Iris pigment epithelial cell (primary cell): ENCODE data around the gene CAMK1D.
"Not testable (repeated sequence)": the region's sequence is repeated elsewhere in the genome, so short reads cannot be mapped to it uniquely, and the experiment has no call there.

Source experiments
- DNase-seq: peaks from one replicate; pipeline ENCODE4 v3.0.0-alpha.2; 2011; ENCODE audit warnings: low read depth

The CAMK1D gene

DNA sequence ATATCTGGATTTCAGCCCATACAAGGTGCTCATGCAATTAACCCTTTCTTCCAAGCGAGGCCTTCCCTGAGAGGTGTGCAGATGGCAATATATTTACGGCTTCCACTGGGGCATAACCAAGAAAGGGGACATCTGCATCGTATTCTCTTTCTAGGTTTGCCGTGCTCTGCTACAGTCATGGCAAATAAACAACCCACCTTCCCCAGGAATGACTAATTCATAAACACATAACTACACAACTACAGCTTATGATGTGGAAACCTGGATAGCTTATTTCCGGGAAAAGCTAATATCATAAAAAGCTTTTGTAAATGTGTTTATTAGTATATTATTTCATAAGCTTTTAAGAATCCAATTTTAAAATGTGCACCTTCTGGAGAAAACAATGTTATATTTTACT is 120.0 kb downstream of the CAMK1D start:
- no peak for DNase-seq

- DNase-seq: no peak
These were observed 121.4 kb downstream of the CAMK1D start for GRCh38 chr10:12470719-12471118.

- no peak for DNase-seq
These were observed 121.8 kb downstream of the CAMK1D start for GRCh38 chr10:12471135-12471534.

- DNase-seq: no peak
These were observed 124.1 kb downstream of the CAMK1D start for GRCh38 chr10:12473491-12473890.

GRCh38 chr10:12474727-12475412 is 125.5 kb downstream of the CAMK1D start:
- DNase-seq: no peak

- no peak for DNase-seq
These were observed 127.3 kb downstream of the CAMK1D start for GRCh38 chr10:12476656-12477055.

- no peak for DNase-seq
These were observed 130.1 kb downstream of the CAMK1D start for GRCh38 chr10:12479437-12479844.

DNA sequence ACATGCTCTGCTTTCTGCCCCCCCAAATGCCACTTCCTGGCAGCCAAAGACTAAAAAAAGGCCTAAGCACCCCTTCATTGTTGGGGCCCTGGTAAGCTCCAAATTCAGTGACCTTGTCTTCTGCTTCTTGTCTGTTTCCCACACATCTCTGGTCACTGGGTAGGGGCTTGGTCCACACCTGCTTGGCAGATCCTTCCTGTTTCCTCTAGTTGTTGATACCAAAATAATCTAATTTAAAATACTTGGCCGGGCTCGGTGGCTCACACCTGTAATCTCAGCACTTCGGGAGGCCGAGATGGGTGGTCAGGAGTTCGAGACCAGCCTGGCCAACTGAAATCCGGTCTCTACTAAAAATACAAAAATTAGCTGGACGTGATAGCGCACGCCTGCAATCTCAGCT is 130.6 kb downstream of the CAMK1D start:
- DNase-seq: no peak

GRCh38 chr10:12480440-12480839 is 131.1 kb downstream of the CAMK1D start:
- no peak for DNase-seq

DNA sequence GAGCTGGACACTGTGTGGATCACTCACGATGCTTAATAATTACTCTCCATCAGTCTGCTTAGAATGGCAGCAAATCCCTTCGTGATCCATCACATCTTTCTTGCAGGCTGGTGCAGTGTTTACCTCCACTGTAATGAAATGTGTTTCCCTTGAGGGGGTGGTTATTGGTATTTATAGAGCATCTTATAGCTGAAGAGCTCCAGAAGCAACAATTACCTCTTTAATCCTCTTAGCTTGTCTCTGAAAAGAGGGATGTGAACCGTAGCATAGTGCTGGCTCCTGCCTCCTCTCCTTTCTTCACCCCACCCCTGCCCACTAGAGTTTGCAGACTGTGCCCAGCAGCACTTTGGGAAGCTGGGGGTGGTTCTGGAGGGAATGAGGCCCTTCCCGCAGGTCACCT is 132.6 kb downstream of the CAMK1D start:
- no peak for DNase-seq

DNA sequence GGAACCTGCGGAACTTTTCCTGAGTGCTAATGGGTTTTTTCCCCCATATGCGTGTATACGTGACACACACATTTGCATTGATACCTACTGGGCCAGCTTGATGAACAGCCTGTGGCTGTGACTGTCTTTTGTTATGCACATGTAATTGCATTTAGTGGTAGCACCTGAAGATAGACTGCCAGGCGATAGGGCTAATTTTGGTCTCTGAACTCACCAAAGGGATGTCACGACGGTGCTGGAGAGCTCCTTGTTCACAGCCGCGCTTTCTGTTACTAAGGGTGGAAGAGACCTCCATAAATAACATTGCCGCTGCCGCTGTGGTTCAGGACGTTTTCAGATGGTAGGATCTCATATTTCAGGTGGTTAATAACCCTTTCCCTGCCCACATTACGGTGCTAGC is 133.2 kb downstream of the CAMK1D start:
- DNase-seq: no peak

DNA sequence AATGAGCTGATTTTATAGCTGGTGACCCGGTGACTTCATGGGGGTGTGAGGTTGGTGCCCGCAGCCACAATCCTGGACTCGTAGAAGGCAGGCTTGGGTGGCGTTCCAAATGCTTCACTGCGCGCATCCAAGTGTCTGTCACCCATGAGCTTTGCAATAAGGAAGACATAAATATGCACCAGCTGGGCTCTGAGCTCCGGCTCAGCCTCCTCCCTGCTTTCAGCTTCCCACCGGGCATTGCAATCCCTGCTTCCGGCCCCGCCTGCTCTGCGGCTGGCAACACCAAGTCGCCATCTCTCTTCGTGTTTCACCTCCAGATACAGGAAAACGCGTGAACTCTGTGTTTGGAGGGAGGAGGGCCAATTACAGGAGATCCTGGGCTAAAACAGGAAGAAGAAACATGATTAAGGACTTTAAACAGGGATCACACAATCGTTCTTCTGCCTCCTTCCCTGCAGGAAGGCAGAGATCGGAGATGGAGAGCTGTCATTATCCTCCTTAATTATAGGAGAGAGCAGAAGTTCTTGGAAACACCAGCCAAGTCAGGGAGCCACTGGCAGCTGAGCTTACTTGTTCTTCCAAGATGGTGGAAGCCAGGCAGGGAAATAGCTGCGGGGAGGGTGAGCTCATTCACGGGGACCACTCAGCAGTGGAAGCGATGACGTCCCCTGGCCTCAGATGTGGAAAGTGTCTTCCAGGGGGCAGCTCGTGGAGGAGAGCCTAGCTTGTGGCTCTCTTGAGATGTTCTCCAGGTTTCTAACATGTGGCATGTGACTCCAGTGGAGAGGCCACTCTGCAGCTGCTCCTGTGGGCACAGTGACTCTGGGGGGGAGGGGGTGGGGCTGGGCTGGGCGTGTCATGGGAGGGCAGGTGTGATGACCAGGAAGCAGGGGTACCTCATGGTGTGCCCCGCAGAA is 134.9 kb downstream of the CAMK1D start:
- no peak for DNase-seq

DNA sequence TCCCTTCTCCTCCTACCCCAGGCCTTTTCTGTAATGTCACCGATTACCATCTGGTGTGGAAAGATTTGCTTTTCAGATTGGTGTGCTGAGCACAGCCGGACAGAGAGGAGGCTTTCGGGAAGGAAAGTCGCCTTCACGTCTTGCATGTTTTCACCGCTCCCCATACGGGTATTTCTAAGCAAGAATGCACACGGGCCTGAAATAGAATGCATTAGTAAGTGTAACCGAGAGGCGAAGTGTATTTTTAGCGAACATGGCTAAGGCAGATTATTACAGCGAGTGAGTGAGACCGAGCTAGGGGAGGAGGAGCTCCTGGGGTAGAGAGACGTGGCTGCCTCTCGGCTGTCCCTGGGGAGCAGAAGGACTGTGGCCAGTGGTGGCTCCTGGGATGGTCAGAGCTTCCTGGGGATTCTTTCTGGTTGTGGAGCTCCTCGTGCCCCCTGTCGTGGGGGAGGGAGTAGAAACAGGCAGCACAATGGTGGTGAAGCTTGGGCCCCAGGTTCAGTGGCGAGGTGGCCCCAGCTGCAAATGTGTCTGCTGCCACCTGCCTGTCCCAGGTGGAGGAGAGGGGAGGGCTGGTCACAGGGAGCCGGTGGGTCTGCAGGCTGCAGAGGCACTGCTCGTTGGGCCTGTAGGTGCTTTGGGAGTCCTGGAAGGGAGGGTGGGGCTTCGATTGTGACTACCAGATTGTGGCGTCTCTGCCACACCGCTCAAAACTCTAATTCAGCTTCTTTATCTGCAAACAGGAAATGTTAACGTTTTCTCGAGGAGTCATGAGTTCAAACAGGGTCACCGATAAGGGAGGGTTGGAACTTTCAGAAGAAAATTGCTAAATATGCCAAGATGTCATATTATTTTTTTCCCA is 135.8 kb downstream of the CAMK1D start:
- DNase-seq: no peak

GRCh38 chr10:12487366-12487765 is 138.0 kb downstream of the CAMK1D start:
- no peak for DNase-seq

DNA sequence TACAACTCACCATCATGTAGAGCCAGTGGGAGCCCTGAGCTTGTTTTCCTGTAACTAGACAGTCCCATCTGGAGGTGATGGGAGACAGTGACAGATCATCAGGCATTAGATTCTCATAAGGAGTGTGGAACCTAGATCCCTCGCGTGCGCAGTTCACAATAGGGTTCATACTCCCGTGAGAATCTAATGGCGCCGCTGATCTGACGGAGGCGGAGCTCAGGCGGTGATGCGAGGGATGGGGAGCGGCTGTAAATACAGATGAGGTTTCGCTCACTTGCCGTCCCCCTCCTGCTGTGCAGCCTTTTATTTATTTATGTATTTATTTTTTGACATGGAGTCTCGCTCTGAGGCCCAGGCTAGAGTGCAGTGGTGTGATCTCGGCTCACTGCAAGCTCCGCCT is 139.3 kb downstream of the CAMK1D start:
- DNase-seq: no peak

GRCh38 chr10:12489357-12489756 is 140.0 kb downstream of the CAMK1D start:
- no peak for DNase-seq

- no peak for DNase-seq
These were observed 140.5 kb downstream of the CAMK1D start for GRCh38 chr10:12489806-12490205.

- DNase-seq: no peak
These were observed 141.6 kb downstream of the CAMK1D start for GRCh38 chr10:12490963-12491362.

DNA sequence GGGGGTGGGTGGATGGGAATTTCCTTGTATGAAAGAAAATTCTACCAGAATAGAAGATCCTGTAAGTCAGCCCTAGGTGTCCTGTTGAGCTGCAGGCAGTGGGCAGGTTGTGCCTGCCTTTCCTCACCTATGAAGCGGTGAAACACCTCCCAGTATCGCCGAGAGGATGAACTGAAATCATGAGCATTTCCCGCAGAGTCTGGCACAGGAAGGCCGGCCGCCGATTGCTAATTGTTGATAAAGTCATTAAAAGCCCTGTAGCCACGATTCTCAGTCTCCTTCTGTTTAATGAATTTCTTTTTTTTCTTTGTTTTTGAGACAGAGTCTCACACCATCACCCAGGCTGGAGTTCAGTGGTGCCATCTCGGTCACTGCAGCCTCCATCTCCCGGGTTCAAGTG is 142.1 kb downstream of the CAMK1D start:
- DNase-seq: no peak

DNA sequence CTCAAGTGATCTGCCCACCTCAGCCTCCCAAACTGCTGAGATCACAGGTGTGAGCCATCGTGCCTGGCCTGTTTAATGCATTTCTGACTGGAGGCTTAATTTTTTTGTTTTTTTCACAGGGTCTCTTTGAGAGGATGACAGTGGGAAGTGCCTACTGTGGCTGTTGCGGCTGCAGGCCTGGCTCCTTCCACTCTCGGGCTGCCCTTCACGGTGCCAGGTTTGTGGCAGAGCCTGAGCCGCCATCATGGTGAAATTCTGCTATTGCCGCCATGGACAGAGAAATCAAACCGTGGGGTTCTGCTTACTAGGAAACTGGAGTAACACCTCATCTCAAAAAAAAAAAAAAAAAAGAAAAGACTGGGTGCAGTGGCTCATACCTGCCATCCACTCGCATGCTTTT is 142.7 kb downstream of the CAMK1D start:
- no peak for DNase-seq

GRCh38 chr10:12497046-12497445 is 147.7 kb downstream of the CAMK1D start:
- not testable (repeated sequence) for DNase-seq
